Measurements from ENCODE around the gene LIMS1. TPM values are rescaled to one million over a fixed set of nuclear protein-coding genes. Genes with fewer than 3 reads are reported as not detected.
"Not testable (repeated sequence)": the region's sequence is repeated elsewhere in the genome, so short reads cannot be mapped to it uniquely, and the experiment has no call there.

Gene LIMS1
- total RNA-seq (10 to 100 TPM; 20.9 to 22.2 TPM), polyA plus RNA-seq (10 to 100 TPM; 21.8 to 25.9 (median 21.9) TPM), total RNA-seq (5.9 to 31.1 (median 24.6) reads per million in 6 experiments)

GRCh38 chr2:108533832-108534583, at the start of gene LIMS1:
Gene LIMS1, plus strand, starts transcription at chr2:108534470. Its CDS starts 93 bp downstream, at chr2:108534563.
- Mint-ChIP-seq H3K27ac (peak within 1 kb of the TSS; percentile 74 to 94 (median 90)), H3K36me3 (peaks cover 0 to 2% (median 0%) of the 10 kb centered on the region in 3 donors), H3K9me3 (no peaks in the 10 kb centered on the region), H3K27me3 (no peaks in the 10 kb centered on the region), H3K4me3 (peak within 1 kb of the TSS; percentile 87 to 98 (median 95)), H3K4me1 (peaks cover 11 to 28% (median 28%) of the 10 kb centered on the region in 4 donors)
- peak; percentile 61 to 93 (median 82) for DNase-seq
- peak; percentile 86 to 92 for ATAC-seq
- POLR2A ChIA-PET: interaction anchor here (0.7 to 1.2 kb wide), 6 partner anchors 52 to 177 kb away, joined by 3 to 12 read pairs (median 4); partner anchors contain the start of gene GCC2

GRCh38 chr2:108485253-108485652, 49.0 kb upstream of the LIMS1 start:
- no peak for ATAC-seq
- Mint-ChIP-seq H3K9me3 (peaks cover 0 to 2% (median 0%) of the 10 kb centered on the region in 9 donors), H3K4me3 (no peak overlapping the region), H3K4me1 (no peaks in the 10 kb centered on the region), H3K27me3 (no peaks in the 10 kb centered on the region), H3K36me3 (peaks cover 12 to 85% (median 40%) of the 10 kb centered on the region in 3 donors), H3K27ac (peak overlapping the region in 1 of 10 donors; percentile 33)
- DNase-seq: no peak
- POLR2A ChIA-PET: interaction anchor here (0.6 kb wide), 1 partner anchor 301 kb away, joined by 3 read pairs; no protein-coding TSS in a partner anchor

GRCh38 chr2:108490506-108491122, 43.7 kb upstream of the LIMS1 start:
- no peak overlapping the region for H3K4me3 Mint-ChIP-seq
- ATAC-seq: no peak
- DNase-seq: no peak
- H3K27me3 Mint-ChIP-seq: no peaks in the 10 kb centered on the region
- POLR2A ChIA-PET: no interaction called here
- peak overlapping the region in 1 of 10 donors; percentile 15 for H3K27ac Mint-ChIP-seq
- H3K4me1 Mint-ChIP-seq: no peaks in the 10 kb centered on the region
- no peaks in the 10 kb centered on the region for H3K9me3 Mint-ChIP-seq
- H3K36me3 Mint-ChIP-seq: peaks cover 6 to 83% (median 25%) of the 10 kb centered on the region in 3 donors

GRCh38 chr2:108491848-108492247, 42.4 kb upstream of the LIMS1 start:
- POLR2A ChIA-PET: no interaction called here
- ATAC-seq: no peak
- H3K36me3 Mint-ChIP-seq: peaks cover 6 to 79% (median 23%) of the 10 kb centered on the region in 3 donors

GRCh38 chr2:108492364-108492763, 41.9 kb upstream of the LIMS1 start:
- Mint-ChIP-seq H3K4me3 (no peak overlapping the region), H3K4me1 (no peaks in the 10 kb centered on the region), H3K27me3 (no peaks in the 10 kb centered on the region), H3K27ac (peak overlapping the region in 1 of 10 donors; percentile 37), H3K9me3 (no peaks in the 10 kb centered on the region), H3K36me3 (peaks cover 6 to 80% (median 22%) of the 10 kb centered on the region in 3 donors)
- no peak for ATAC-seq
- no peak for DNase-seq
- POLR2A ChIA-PET: no interaction called here

More at GRCh38 chr2:108491848-108492247, 42.4 kb upstream of the LIMS1 start:
- Mint-ChIP-seq H3K4me1 (no peaks in the 10 kb centered on the region), H3K9me3 (no peaks in the 10 kb centered on the region), H3K27ac (peak overlapping the region in 1 of 10 donors; percentile 37), H3K27me3 (no peaks in the 10 kb centered on the region), H3K4me3 (no peak overlapping the region)
- DNase-seq: no peak

- H3K4me1 Mint-ChIP-seq, H3K27me3 Mint-ChIP-seq, H3K27ac Mint-ChIP-seq, DNase-seq, POLR2A ChIA-PET, H3K4me3 Mint-ChIP-seq, H3K9me3 Mint-ChIP-seq, ATAC-seq: not testable (repeated sequence)
- peaks cover 3 to 72% (median 22%) of the 10 kb centered on the region in 3 donors for H3K36me3 Mint-ChIP-seq
These were observed 38.1 kb upstream of the LIMS1 start for GRCh38 chr2:108496167-108496566.

- POLR2A ChIA-PET, H3K9me3 Mint-ChIP-seq, H3K27me3 Mint-ChIP-seq, H3K4me3 Mint-ChIP-seq, ATAC-seq, DNase-seq, H3K27ac Mint-ChIP-seq, H3K4me1 Mint-ChIP-seq: not testable (repeated sequence)
- peaks cover 9 to 63% (median 32%) of the 10 kb centered on the region in 3 donors for H3K36me3 Mint-ChIP-seq
These were observed 26.6 kb upstream of the LIMS1 start for GRCh38 chr2:108507620-108508019.

- H3K9me3 Mint-ChIP-seq, H3K27ac Mint-ChIP-seq, POLR2A ChIA-PET, H3K27me3 Mint-ChIP-seq, ATAC-seq, H3K4me3 Mint-ChIP-seq, DNase-seq, H3K4me1 Mint-ChIP-seq: not testable (repeated sequence)
- H3K36me3 Mint-ChIP-seq: peaks cover 7 to 18% (median 10%) of the 10 kb centered on the region in 3 donors
These were observed 21.8 kb upstream of the LIMS1 start for GRCh38 chr2:108512431-108512830.

GRCh38 chr2:108514478-108514877, 19.8 kb upstream of the LIMS1 start:
- ATAC-seq, H3K4me1 Mint-ChIP-seq, H3K27ac Mint-ChIP-seq, H3K27me3 Mint-ChIP-seq, DNase-seq, POLR2A ChIA-PET, H3K4me3 Mint-ChIP-seq: not testable (repeated sequence)
- Mint-ChIP-seq H3K36me3 (peaks cover 7 to 12% (median 8%) of the 10 kb centered on the region in 3 donors), H3K9me3 (peaks cover 0 to 18% (median 10%) of the 10 kb centered on the region in 9 donors)

GRCh38 chr2:108524688-108525087, 9.6 kb upstream of the LIMS1 start:
- H3K4me3 Mint-ChIP-seq, DNase-seq, H3K4me1 Mint-ChIP-seq, H3K36me3 Mint-ChIP-seq, H3K27me3 Mint-ChIP-seq, POLR2A ChIA-PET, H3K9me3 Mint-ChIP-seq, ATAC-seq: not testable (repeated sequence)
- peak overlapping the region in 1 of 10 donors; percentile 40 for H3K27ac Mint-ChIP-seq

- H3K4me1 Mint-ChIP-seq, H3K4me3 Mint-ChIP-seq, ATAC-seq: not testable (repeated sequence)
These were observed 9.0 kb upstream of the LIMS1 start for GRCh38 chr2:108525258-108525657.

GRCh38 chr2:108531674-108532055, 2.6 kb upstream of the LIMS1 start:
- DNase-seq: no peak
- Mint-ChIP-seq H3K27me3 (no peaks in the 10 kb centered on the region), H3K4me1 (peaks cover 8 to 28% (median 28%) of the 10 kb centered on the region in 4 donors), H3K27ac (no peak overlapping the region), H3K9me3 (no peaks in the 10 kb centered on the region), H3K4me3 (no peak overlapping the region), H3K36me3 (no peaks in the 10 kb centered on the region)
- POLR2A ChIA-PET: interaction anchor here (0.7 kb wide), 1 partner anchor 59 kb away, joined by 3 read pairs; no protein-coding TSS in a partner anchor
- ATAC-seq: no peak

More at GRCh38 chr2:108525258-108525657, 9.0 kb upstream of the LIMS1 start:
- H3K27me3 Mint-ChIP-seq, H3K9me3 Mint-ChIP-seq, H3K36me3 Mint-ChIP-seq, POLR2A ChIA-PET, DNase-seq: not testable (repeated sequence)
- peak overlapping the region in 1 of 10 donors; percentile 41 for H3K27ac Mint-ChIP-seq

All from naive thymus-derived CD8-positive, alpha-beta T cell (primary cell).